H1 (cell line): ENCODE results near the gene BCL2L11.

ENCODE experiments used
- BACH1 ChIP-seq: IDR thresholded peaks from 2 replicates; pipeline ENCODE4 v1.6.1; 2012; ENCODE audit warnings: low read length, improper control_type of control experiment
- EZH2 ChIP-seq: fragments of 200-600 bp; sonication (generic); IDR thresholded peaks from 2 replicates; pipeline ENCODE4 v1.7.1; 2012; ENCODE audit warnings: low read depth, mild to moderate bottlenecking, moderate library complexity, low read length, inconsistent platforms; ENCODE audit not compliant: severe bottlenecking
- JUND ChIP-seq: IDR thresholded peaks from 2 replicates; pipeline ENCODE4 v1.6.1; 2011; ENCODE audit warnings: mild to moderate bottlenecking, improper control_type of control experiment, low read length
- POLR2AphosphoS5 ChIP-seq: IDR thresholded peaks from 2 replicates; pipeline ENCODE4 v1.6.1; 2011; ENCODE audit warnings: low read depth, low read length

DNA sequence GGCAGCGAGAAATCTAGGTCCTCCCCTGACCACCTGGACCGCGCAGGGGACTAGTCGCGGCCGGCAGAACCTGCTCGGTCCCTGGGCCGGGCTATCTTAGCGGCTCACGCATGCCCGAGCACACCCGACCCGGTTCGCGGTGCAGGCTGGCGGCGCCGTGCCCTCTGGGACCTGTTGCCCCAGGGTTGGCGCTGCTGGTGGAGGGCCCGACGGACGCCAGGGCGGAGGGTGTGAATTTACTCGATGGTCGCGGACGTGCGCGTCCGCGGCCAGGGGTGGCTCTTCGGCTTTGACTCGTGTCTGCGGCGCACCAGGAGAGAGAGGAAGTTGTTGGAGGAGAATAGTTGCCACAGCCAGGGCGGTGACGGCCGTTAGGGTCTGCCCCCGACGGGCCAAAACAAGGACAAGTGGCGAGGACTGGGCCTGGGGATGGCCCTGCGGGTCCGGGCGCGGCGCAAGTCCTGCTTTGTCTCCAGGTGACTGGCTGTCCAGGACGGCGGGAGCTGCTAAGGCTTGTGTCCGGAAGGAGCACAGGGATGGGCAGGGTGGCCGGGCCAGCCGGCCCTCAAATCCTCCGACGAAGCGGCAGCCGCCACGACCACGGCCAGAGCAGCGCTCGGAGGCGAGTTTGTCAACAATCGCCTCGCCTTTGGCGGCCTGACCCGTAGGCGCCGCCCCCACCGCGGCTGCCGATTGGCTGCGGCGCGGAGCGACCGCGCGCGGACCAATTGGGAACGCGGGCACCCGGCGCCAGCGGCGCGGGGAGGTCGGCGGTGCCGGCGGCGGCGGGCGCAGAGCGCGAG lies 1.3 kb downstream of the BCL2L11 start:
- no peak for TF ChIP-seq BACH1
- TF ChIP-seq EZH2: no peak
- no peak for TF ChIP-seq JUND
- TF ChIP-seq POLR2AphosphoS5: peak; percentile 34; the same call in 1 of the 2 replicates
